ENCODE results near the gene ZNF530.
A peak's percentile ranks its signal among the peaks of the same experiment; 100 is the strongest.

ZNF530 gene

DNA sequence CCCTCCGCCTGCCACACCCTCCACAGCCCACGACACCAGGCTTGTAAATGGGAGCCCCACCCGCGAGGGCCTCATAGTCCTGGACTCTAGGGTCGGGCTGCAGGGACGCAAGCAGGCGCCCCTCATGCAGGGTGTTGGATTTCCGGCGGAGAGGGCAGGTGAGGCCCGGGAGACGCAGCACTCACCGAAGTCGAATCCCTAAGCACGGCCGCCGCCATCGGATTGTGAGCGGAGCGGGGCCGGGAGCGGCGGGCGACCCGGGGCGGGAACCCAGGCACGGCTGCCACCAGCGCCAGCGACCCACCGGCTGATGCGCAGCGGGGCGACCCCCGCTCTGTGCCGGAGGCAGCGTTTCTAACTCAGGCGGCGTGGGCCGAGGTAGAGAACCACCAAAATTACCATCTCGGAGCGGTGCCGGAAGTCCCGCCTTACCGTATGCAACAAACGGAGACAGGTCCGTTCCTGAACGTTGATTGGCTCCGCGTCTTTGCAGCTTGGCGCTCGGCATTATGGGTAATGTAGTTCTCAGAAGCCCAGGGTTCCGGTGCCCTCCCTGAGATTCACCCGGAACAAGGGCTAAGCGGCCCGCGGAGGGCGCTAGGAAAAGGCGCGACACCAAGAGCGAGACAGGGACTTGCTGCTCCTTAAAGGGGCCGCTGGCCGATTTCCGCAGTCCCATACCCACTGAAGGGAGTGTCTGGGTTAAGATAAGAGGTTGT, 21.0 kb upstream of the ZNF530 start, which contains the start of gene ZNF416:
ZNF416 (minus strand) TSS at position 425 of the 719 bp plus-strand sequence; CDS start at position 218, 207 bp downstream.
- peak; percentile 99 for DNase-seq (ENCODE audit: low spot score)
- TF ChIP-seq, protein P1, sequence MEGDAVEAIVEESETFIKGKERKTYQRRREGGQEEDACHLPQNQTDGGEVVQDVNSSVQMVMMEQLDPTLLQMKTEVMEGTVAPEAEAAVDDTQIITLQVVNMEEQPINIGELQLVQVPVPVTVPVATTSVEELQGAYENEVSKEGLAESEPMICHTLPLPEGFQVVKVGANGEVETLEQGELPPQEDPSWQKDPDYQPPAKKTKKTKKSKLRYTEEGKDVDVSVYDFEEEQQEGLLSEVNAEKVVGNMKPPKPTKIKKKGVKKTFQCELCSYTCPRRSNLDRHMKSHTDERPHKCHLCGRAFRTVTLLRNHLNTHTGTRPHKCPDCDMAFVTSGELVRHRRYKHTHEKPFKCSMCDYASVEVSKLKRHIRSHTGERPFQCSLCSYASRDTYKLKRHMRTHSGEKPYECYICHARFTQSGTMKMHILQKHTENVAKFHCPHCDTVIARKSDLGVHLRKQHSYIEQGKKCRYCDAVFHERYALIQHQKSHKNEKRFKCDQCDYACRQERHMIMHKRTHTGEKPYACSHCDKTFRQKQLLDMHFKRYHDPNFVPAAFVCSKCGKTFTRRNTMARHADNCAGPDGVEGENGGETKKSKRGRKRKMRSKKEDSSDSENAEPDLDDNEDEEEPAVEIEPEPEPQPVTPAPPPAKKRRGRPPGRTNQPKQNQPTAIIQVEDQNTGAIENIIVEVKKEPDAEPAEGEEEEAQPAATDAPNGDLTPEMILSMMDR (IDR thresholded peaks at IDR 0.05; ENCODE audit: extremely low read depth, insufficient read depth, missing control alignments), result peak; percentile 46
- in situ Hi-C loops (cut with MboI; ENCODE audit: low pct_unique_long_range_greater_than_20kb, low sequenced_read_pairs, unreplicated experiment), result no loop called here

GRCh38 chr19:57583104-57583520, 16.6 kb upstream of the ZNF530 start:
- DNase-seq (ENCODE audit: low spot score), result no peak
- in situ Hi-C loops (cut with MboI; ENCODE audit: low pct_unique_long_range_greater_than_20kb, low sequenced_read_pairs, unreplicated experiment), result no loop called here
- TF ChIP-seq, protein P1 (IDR thresholded peaks at IDR 0.05; ENCODE audit: extremely low read depth, insufficient read depth, missing control alignments), result no peak

GRCh38 chr19:57583521-57584416, 15.9 kb upstream of the ZNF530 start, which contains the start of gene ZIK1:
Gene ZIK1, plus strand, starts transcription at chr19:57584145. Its CDS starts 212 bp downstream, at chr19:57584357.
- peak; percentile 97 for DNase-seq (ENCODE audit: low spot score)
- TF ChIP-seq, protein P1 (IDR thresholded peaks at IDR 0.05; ENCODE audit: extremely low read depth, insufficient read depth, missing control alignments), result peak; percentile 41
- in situ Hi-C loops (cut with MboI; ENCODE audit: low pct_unique_long_range_greater_than_20kb, low sequenced_read_pairs, unreplicated experiment), result no loop called here

DNA sequence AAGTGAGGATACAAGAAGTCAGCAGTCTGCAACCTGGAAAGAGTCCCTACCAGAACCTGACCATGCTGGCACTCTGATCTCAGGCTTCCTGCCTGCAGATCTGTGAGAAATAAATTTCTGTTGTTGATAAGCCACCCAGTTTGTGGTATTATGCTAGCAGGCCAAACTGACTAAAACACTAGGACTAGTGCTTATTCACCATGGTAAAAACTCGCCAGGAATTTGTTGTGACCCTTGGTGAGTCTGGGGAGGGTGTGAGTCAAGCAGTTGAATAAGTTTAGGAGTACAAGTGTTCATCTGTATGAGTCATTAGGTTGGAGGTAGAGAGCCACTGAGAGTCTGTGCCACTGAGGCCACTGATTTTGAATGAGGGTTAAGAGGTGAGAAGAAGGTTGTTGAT, 12.2 kb upstream of the ZNF530 start:
- in situ Hi-C loops (cut with MboI; ENCODE audit: low pct_unique_long_range_greater_than_20kb, low sequenced_read_pairs, unreplicated experiment), result no loop called here
- DNase-seq (ENCODE audit: low spot score), result no peak
- TF ChIP-seq, protein P1 (IDR thresholded peaks at IDR 0.05; ENCODE audit: extremely low read depth, insufficient read depth, missing control alignments), result no peak

DNA sequence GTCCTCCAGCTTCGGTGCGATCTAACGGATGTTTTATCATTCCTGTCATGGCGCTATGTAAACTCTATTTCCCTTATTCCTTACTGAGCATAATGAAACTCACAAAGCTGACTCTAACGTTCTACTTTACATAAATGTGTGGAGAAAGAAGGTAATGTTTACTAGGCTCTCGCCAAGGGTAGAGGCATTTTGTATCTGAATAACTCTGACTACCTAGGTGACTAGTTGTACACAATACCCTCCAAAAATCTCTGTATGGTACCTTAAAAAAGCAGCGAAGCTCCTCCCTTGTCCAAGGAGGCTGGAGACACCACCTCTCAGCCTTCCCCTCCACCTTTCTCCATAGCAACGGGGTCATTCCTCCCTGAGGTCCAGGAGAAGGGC, 316 bp upstream of the ZNF530 start:
- DNase-seq (ENCODE audit: low spot score), result no peak
- TF ChIP-seq, protein P1 (IDR thresholded peaks at IDR 0.05; ENCODE audit: extremely low read depth, insufficient read depth, missing control alignments), result no peak
- in situ Hi-C loops (cut with MboI; ENCODE audit: low pct_unique_long_range_greater_than_20kb, low sequenced_read_pairs, unreplicated experiment), result no loop called here

- TF ChIP-seq, protein P1 (IDR thresholded peaks at IDR 0.05; ENCODE audit: extremely low read depth, insufficient read depth, missing control alignments), result no peak
- in situ Hi-C loops (cut with MboI; ENCODE audit: low pct_unique_long_range_greater_than_20kb, low sequenced_read_pairs, unreplicated experiment), result no loop called here
These were observed 7.2 kb downstream of the ZNF530 start for GRCh38 chr19:57606931-57607330.

More at GRCh38 chr19:57606931-57607330, 7.2 kb downstream of the ZNF530 start:
- DNase-seq (ENCODE audit: low spot score), result no peak
